Measurements from ENCODE around the gene B9D2.
"Not testable (repeated sequence)": the region's sequence is repeated elsewhere in the genome, so short reads cannot be mapped to it uniquely, and the experiment has no call there.

Gene B9D2

DNA sequence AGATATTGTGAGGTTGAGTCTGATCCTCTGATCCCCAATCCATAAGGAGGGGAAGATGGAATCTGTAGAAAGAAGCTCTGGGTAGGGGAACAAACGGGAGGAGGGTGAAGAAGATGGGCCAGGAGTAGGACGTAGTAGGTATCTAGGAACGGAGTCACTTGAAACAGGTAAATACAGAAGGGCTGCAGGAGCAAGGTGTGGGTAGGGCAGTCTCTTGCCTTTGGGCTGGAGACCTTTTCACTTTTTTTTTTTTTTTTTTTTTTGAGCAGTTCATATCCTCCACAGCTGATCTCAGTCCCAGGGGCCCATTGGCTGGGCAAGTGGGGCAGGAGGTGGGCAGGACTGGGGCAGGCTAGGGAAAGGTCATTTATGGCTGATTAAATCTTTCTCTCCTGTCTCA lies 35.1 kb upstream of the B9D2 start:
- Mint-ChIP-seq H3K9me3 (ENCODE audit: low read depth) (no peaks in the 10 kb centered on the region), H3K4me1 (ENCODE audit: low read depth) (peaks cover 42% of the 10 kb centered on the region), H3K27ac (peak overlapping the region; percentile 100), H3K4me3 (peak overlapping the region; percentile 99), H3K27me3 (no peaks in the 10 kb centered on the region), H3K36me3 (peaks cover 5% of the 10 kb centered on the region)

DNA sequence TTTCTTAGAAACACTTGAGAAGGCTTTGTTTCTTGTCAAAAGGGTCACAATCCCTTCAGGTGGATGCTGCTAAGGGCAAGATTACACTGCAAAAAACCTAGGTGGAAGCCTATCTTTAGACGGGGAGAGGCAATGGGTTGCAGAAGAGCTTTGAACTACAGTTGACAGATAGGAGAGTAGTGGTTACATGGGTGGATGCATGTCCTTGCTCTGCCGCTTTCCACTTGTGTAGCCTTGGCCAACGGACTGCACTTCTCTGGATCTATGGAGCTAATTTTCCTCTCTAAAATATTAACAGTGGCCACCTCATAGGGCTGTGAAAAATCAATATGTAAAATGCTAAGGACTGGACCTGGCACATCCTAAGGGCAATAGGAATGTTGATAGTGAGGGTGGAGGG lies 34.6 kb upstream of the B9D2 start:
- peak overlapping the region; percentile 99 for H3K4me3 Mint-ChIP-seq

DNA sequence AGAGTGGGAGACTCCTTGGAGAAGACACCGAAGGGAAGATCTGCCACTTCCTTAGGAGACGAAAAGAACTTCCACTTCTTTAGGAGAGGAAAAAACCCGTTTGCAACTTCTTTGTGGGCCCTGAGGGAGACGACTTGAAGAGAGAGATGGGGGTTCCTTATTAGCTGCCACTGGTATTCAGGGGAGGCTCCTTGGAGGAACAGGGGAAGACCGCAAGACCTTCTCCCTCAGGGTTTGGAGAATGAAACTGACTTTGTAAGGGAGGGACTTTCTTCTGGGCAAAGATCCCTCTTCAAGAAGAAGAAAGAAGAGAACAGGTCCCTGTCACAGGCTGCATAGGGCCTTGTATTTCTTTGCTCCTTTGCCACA lies 34.1 kb upstream of the B9D2 start:
- peak overlapping the region; percentile 99 for H3K4me3 Mint-ChIP-seq
- H3K4me1 Mint-ChIP-seq (ENCODE audit: low read depth) = peaks cover 39% of the 10 kb centered on the region
- no peaks in the 10 kb centered on the region for H3K9me3 Mint-ChIP-seq (ENCODE audit: low read depth)
- peak overlapping the region; percentile 100 for H3K27ac Mint-ChIP-seq
- no peaks in the 10 kb centered on the region for H3K27me3 Mint-ChIP-seq
- H3K36me3 Mint-ChIP-seq = peaks cover 5% of the 10 kb centered on the region

More for the DNA sequence above, 34.6 kb upstream of the B9D2 start:
- H3K27ac Mint-ChIP-seq = peak overlapping the region; percentile 100
- no peaks in the 10 kb centered on the region for H3K27me3 Mint-ChIP-seq
- H3K9me3 Mint-ChIP-seq (ENCODE audit: low read depth) = no peaks in the 10 kb centered on the region
- peaks cover 42% of the 10 kb centered on the region for H3K4me1 Mint-ChIP-seq (ENCODE audit: low read depth)
- peaks cover 5% of the 10 kb centered on the region for H3K36me3 Mint-ChIP-seq

DNA sequence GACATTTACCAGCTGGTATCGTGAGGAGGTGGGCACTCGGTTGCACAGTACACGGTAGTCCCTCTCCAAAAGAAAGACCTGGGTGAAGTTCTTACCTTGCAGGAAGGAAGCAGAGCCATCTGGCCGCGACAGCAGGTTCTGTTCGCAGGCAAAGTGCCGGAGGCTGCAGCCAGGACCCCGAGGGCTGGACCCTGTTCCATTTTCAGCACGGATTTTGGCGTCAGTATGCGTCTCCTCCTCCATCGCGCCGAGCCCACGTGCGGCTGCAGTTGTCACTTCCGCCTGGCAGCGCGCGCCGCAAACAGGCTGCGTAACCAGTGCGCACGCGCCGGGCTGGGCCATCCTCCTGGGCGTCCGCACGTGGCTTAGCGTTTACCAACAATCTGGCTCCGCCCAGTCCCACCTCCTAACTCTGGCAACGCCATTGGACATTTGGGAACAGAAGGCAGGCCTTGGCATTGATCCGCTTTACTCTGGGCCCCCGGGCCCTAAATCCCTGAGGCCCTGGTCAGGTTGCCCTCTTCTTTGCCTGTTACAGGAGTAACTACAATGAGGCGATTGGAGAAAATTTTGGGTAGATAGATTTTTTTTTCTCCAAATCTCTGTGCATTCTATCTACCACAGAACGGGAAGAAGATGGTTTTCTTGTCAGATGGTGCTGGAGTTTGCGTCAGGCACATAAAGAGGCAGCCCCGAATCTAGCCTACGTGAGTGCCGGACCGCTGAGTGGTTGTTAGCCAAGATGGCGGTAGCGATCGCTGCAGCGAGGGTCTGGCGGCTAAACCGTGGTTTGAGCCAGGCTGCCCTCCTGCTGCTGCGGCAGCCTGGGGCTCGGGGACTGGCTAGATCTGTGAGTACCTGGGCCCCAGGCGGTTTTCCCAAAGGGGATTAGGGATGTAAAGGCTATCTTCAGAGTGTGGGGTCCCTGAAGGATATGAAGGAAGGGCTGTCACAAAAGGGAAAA lies 33.4 kb upstream of the B9D2 start, which contains the start of the genes BCKDHA and EXOSC5:
Gene BCKDHA, plus strand, starts transcription at position 733 of the 964 bp plus-strand sequence. Its CDS starts 10 bp downstream, at position 743.
Gene EXOSC5, minus strand, starts transcription at position 274 of the 964 bp plus-strand sequence. Its CDS starts 31 bp downstream, at position 243.
- H3K4me1 Mint-ChIP-seq (ENCODE audit: low read depth) = peaks cover 37% of the 10 kb centered on the region
- no peaks in the 10 kb centered on the region for H3K27me3 Mint-ChIP-seq
- no peaks in the 10 kb centered on the region for H3K9me3 Mint-ChIP-seq (ENCODE audit: low read depth)
- H3K36me3 Mint-ChIP-seq = peaks cover 5% of the 10 kb centered on the region
- peak within 1 kb of the TSS; percentile 100 for H3K27ac Mint-ChIP-seq
- H3K4me3 Mint-ChIP-seq = peak within 1 kb of the TSS; percentile 99

DNA sequence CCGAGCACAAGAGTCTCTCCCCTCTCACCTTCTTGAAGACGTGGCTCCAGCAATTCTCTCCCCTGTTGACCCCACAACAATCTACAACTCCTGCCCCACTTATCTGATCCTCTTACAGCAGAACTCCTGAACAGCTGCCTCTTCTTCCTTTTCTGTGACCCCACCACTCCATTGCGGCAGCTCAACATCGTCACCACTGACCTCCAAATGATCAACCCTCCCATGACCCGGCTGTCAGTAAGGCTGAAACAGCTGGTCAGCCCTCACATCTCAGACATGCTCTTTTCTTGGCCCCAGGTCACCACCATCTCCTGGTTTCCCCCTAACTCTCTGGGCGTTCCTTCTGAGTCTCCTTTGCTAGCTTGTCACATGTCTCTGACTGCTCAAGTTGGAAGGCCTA lies 31.4 kb upstream of the B9D2 start:
- Mint-ChIP-seq H3K9me3 (ENCODE audit: low read depth) (no peaks in the 10 kb centered on the region), H3K4me3 (peak overlapping the region; percentile 99), H3K4me1 (ENCODE audit: low read depth) (peaks cover 34% of the 10 kb centered on the region), H3K27ac (peak overlapping the region; percentile 61), H3K36me3 (peaks cover 4% of the 10 kb centered on the region), H3K27me3 (no peaks in the 10 kb centered on the region)

DNA sequence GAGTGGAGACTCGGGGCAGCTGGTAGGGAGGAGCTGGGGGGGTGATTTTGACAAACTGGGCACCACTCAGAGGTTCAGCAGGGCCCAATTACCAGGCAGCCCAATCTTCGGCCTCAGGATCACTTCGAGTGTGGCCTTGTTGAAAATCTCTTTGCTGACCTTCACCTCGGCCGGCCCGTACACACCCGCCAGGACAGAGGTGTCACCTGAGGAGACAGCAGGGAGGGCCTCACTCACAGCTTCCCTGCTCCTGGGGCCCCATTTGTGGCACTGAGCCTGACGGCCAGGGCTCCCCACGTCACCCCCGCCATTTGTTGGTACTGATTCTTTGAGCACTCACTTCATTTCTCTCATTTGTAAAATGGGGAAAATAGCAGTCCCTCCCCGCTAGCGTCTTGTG lies 28.8 kb upstream of the B9D2 start:
- Mint-ChIP-seq H3K4me1 (ENCODE audit: low read depth) (peaks cover 21% of the 10 kb centered on the region), H3K9me3 (ENCODE audit: low read depth) (no peaks in the 10 kb centered on the region), H3K4me3 (no peak overlapping the region), H3K27me3 (no peaks in the 10 kb centered on the region), H3K36me3 (peaks cover 4% of the 10 kb centered on the region), H3K27ac (no peak overlapping the region)

DNA sequence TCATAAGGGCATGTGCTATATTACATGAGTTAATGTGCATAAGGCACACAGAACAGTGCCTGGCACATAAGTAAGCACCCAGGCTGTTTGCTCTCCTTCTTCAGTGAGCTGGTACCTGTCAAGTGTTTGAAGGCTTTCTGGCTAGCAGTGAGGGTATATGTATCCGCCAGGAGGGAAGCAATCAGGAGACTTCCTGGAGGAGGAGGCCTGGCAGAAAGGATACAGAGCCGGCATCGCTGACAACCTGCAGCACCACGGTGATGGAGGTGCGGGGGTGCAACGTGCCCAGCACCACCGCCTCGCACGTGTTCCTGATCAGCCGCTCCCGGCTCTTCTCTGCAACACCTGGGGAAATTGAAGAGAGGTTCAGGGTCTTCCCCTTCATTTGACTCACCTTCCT lies 27.7 kb upstream of the B9D2 start:
- peaks cover 15% of the 10 kb centered on the region for H3K4me1 Mint-ChIP-seq (ENCODE audit: low read depth)
- H3K36me3 Mint-ChIP-seq = peaks cover 4% of the 10 kb centered on the region
- no peaks in the 10 kb centered on the region for H3K27me3 Mint-ChIP-seq
- H3K9me3 Mint-ChIP-seq (ENCODE audit: low read depth) = no peaks in the 10 kb centered on the region
- H3K27ac Mint-ChIP-seq = no peak overlapping the region
- H3K4me3 Mint-ChIP-seq = no peak overlapping the region

DNA sequence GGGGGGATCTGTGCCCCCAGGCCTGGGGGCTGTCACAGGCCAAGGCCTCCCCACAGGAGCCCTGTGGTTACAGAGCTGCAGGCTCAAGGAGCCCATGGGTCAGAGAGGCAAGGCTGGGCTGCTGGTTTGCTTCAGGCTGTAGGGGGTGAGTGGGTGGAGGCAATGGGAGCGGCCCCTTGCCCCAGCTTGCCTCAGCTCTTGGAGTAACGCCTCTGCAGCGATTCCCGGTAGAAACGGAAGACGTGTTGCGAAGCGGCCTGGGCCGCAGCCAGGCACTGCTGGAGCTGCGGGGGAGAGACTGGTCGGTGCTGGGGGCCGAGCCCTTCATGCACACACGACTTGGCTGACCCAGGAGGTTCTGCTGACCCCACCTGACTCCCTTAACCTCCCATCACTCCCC lies 22.5 kb upstream of the B9D2 start:
- Mint-ChIP-seq H3K27ac (no peak overlapping the region), H3K27me3 (no peaks in the 10 kb centered on the region), H3K4me1 (ENCODE audit: low read depth) (no peaks in the 10 kb centered on the region), H3K36me3 (no peaks in the 10 kb centered on the region), H3K9me3 (ENCODE audit: low read depth) (no peaks in the 10 kb centered on the region), H3K4me3 (no peak overlapping the region)

DNA sequence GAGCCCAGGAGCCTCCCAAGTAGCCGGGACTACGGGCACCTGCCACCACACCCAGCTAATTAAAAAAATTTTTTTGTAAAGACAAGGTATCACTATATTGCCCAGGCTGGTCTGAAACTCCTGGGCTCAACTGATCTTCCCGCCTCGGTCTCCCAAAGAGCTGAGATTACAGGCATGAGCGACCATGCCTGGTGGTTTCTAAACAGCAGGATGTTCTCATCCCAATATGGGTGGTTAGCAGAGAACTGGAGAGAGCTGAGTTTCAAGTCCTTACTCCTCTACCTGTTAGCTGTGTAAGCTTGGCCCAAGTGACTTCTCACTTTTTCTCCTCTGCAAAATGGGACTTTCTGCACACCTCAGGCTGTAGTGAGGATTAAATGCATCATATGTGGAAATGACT lies 20.4 kb upstream of the B9D2 start:
- Mint-ChIP-seq H3K4me3 (no peak overlapping the region), H3K27me3 (no peaks in the 10 kb centered on the region), H3K9me3 (ENCODE audit: low read depth) (no peaks in the 10 kb centered on the region), H3K36me3 (no peaks in the 10 kb centered on the region), H3K27ac (no peak overlapping the region), H3K4me1 (ENCODE audit: low read depth) (no peaks in the 10 kb centered on the region)

DNA sequence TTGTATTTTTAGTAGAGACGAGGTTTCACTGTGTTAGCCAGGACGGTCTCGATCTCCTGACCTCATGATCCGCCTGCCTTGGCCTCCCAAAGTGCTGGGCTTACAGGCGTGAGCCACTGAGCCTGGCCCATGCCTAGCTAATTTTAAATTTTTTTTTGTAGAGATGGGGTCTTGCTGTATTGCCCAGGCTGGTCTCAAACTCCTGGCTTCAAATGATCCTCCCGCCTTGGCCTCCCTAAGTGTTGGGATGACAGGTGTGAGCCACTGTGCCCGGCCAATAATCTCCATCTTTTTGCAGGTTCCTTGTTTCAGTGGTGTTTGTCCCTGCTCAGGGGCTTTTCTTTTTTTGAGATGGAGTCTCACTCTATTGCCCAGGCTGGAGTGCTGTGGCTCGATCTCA lies 17.6 kb upstream of the B9D2 start:
- not testable (repeated sequence) for H3K4me3 Mint-ChIP-seq; H3K27ac Mint-ChIP-seq; H3K36me3 Mint-ChIP-seq; H3K9me3 Mint-ChIP-seq (ENCODE audit: low read depth); H3K27me3 Mint-ChIP-seq
- peaks cover 12% of the 10 kb centered on the region for H3K4me1 Mint-ChIP-seq (ENCODE audit: low read depth)

DNA sequence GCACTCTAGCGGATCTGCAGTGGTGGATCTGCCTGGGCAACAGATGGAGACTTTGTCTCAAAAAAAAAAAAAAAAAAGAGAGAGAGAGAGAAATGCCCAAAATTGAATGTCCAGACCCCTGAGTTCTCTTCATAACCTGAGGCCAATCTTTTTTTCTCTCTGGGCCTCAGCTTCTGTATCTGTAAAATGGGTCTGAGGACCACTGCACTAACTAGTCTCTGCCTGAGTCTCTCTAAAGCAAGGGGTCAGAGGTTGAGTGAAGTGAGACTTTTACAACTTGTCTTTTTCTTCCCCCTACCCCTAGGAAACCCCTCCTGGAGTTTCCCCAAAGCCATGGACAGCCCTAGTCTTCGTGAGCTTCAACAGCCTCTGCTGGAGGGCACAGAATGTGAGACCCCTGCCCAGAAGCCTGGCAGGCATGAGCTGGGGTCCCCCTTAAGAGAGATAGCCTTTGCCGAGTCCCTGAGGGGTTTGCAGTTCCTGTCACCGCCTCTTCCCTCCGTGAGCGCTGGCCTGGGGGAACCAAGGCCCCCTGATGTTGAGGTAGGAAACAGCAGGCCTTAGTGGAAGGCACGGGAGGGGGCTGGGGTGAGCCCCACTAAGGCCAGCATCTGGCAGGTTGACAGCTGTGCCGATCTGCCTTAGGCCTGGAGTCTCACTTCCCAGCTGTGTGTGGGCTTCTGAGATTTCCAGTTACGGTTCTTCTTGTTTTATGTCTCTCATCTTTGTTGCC lies 14.2 kb upstream of the B9D2 start:
- H3K27ac Mint-ChIP-seq = peak overlapping the region; percentile 64
- H3K27me3 Mint-ChIP-seq = no peaks in the 10 kb centered on the region
- no peaks in the 10 kb centered on the region for H3K9me3 Mint-ChIP-seq (ENCODE audit: low read depth)
- no peaks in the 10 kb centered on the region for H3K36me3 Mint-ChIP-seq
- peaks cover 17% of the 10 kb centered on the region for H3K4me1 Mint-ChIP-seq (ENCODE audit: low read depth)
- no peak overlapping the region for H3K4me3 Mint-ChIP-seq

DNA sequence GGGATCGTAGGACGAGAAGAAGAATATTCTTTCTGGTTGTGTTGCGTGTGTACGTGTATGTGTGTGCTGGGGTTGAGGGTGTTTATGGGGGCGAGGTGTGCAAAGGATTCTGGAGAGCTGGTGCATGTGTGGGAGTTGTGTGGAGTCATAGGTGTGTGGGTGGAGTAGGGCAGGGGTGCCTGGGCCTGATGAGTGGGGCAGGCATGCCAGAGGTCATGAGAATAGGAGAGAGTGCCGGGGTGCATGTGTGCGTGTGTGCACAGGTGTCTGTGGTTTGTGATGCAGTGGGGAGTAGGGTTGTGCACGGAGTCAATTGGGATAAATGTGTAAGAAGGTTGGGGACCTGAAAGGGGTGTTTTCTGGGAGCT lies 13.0 kb upstream of the B9D2 start:
- Mint-ChIP-seq H3K4me1 (ENCODE audit: low read depth) (peaks cover 17% of the 10 kb centered on the region), H3K36me3 (no peaks in the 10 kb centered on the region), H3K27me3 (no peaks in the 10 kb centered on the region), H3K4me3 (peak overlapping the region; percentile 86), H3K9me3 (ENCODE audit: low read depth) (no peaks in the 10 kb centered on the region), H3K27ac (peak overlapping the region; percentile 88)

DNA sequence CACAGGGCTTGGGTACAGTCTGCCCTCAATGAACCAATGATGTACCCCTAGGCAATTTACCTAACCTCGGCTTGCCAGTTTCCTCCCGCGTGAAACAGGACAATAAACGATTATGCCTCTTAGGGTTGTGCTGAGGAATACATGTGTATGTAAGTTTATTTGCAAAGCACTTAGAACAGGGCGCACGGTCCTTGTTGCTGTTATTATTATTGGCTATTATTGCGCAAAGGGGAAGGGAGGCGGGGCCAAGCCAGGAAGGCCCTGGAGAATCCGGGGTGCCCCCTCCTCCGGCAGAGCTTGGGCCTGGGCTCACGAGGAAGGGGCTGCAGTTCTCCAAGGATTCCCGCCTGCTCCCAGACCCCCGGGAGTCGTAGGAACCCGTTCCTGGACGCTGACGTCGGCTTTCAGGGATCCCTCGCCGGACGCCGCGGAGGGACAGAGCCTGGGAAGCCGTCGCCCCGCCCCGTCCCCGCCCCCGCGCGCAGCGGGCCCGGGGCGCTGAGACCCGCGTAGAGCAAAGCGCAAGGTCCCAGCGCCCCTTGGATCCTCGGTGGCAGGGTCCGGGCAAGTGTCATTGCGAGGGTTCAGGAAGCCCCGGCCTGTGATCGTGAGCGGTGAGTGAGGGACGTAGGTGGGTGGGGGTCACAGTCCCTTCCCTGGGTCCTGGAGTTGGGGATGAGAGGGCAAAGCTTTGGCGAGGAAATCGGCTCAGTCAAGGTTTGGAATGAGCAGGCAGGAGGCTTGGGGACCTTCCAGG lies 12.5 kb upstream of the B9D2 start, which contains the start of gene TMEM91:
Gene TMEM91, plus strand, starts transcription at position 293 of the 757 bp plus-strand sequence. CDS start 1,777 bp downstream, outside the sequence.
- Mint-ChIP-seq H3K27ac (peak within 1 kb of the TSS; percentile 88), H3K4me1 (ENCODE audit: low read depth) (peaks cover 17% of the 10 kb centered on the region), H3K9me3 (ENCODE audit: low read depth) (no peaks in the 10 kb centered on the region), H3K4me3 (peak within 1 kb of the TSS; percentile 86), H3K27me3 (no peaks in the 10 kb centered on the region), H3K36me3 (no peaks in the 10 kb centered on the region)

DNA sequence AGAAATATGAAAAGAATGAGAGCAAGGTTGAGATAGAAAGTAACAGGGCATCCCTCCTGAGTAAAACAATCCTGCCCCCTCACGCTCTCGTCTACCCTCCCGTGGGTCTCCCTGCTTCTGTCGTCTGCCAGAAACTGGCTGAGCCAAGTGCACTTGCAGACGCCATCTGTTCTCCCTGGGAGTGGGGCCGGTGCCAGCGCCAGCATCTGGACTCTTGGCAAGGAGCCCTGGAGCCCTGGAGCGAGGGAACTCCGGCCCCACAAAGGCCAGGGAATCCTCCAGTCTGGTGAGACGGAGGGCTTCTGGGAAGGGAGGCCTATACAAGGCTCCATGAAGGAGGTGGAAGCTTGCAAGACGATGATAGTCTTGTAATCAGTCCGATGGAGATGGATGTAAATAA lies 10.0 kb upstream of the B9D2 start:
- Mint-ChIP-seq H3K27me3 (no peaks in the 10 kb centered on the region), H3K27ac (no peak overlapping the region), H3K36me3 (no peaks in the 10 kb centered on the region), H3K4me3 (no peak overlapping the region), H3K4me1 (ENCODE audit: low read depth) (peaks cover 17% of the 10 kb centered on the region), H3K9me3 (ENCODE audit: low read depth) (no peaks in the 10 kb centered on the region)
